SIG-M5 (cell line): ENCODE data around the gene TBX4.

Source experiments
- DNase-seq: peaks from one replicate; lab custom pipeline; 2025; lab: John Stamatoyannopoulos, UW

TBX4 gene

DNA sequence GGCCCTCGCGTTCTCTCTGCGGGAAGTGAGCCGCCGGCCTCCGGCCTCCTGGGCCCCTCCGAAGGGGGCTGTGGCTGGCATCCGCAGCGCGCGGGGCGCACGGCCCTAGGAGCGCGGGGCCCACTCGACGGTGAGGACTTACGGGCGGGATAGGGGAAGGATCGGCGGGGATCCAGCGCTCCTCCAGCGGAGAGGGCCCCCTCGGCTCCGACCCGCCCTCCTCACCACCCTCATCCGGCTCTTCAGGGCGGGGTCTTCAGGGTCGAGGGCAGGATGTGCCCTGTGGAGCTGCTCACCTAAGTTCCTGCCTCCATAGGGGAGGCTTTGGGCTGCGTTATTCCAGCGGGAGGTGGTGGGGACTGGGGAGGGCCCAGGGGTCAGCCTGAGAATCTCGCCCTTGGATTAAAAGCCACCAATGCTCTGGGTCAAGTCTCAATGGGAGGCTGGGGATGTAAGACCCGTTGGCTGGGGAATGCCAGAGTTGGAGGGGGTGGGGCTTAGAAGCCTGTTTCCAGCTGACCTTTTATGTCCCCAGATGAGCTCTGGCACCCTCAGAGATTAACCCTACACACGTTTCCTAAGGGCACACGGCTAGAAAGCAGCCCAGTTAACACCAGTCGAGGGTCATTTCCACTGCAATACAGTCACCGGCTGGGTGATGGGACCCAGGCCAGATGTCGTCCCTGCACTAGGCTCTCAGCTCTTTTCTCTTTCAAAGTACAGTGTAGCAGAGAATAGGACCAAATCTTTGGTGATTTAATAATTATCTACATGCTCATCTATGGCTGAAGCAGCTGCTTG lies 39.2 kb upstream of the TBX4 start:
- DNase-seq, result no peak

DNA sequence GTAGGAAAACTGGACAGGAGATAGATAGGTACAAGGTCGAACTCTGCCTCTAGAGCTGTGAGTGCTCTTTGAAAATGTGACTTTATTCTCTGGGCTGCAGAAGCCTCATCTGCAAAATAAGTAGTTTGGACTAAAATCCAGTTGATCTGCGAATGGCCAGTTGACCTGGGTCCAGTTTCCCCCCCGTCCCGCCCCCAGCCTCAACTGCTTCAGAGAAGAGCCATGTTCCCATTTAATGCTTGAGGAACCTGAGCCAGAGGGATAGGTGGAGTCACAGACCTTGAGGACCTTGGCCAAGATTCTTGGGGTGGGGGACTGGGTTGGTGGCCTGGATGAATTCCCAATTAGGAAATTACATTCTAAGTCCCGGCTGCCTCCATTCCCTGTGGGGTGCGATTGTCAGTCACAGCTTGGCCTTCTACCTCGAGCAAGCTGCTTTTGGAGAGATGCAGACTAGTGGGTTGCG lies 38.5 kb upstream of the TBX4 start:
- DNase-seq, result no peak

DNA sequence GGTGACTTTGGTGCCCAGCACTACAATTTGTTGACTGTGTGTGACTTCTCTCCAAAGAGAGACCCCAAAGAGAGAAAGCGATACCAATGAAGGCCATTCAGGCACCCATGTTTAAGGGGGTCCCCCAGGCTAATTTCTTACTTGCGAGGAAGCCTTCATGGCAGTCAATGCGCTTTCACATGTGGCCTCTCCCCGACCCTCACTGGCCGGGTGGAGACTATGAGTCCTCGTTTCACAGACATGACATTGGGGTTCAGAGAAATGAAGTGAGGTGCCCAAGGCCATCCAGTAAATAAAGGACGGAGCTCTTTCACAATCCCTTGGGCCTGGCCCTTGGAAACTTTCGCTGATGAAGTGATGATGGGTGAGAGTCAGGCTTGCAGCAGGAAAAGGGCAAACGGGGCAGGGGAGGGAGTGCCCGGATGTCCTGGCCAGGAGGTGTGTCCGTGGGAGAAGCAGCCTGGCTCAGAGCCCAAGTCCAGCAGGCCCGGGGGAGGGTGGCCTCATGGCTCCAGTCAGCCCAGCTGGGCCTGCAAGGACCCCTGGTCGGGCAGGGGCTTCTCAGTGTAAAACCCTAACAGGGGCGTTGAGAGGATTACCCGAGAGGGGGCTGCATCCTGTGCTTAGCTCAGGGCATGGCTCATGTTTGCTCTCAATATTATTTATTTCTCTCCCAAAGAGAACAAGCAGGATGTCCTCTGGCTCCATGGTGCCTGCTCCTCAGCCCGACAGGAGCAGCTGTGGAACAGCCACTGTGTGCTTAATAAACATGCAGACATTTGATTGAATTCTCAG lies 37.9 kb upstream of the TBX4 start:
- no peak for DNase-seq

DNA sequence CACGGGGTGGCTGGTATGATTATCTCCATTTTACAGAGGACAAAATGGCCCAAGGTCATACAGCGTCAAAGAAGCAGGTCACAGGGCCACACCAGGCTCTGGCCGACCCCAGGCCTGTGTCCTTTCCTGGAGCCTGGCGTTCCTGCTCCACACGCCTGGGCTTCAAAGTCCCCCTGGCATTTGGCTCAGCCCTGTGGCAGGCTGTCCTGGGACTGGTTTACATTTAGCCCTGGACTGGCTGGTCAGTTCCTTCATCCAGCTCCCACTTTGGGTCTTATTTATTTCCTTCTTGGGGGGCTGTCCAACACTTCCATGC lies 37.3 kb upstream of the TBX4 start:
- no peak for DNase-seq

DNA sequence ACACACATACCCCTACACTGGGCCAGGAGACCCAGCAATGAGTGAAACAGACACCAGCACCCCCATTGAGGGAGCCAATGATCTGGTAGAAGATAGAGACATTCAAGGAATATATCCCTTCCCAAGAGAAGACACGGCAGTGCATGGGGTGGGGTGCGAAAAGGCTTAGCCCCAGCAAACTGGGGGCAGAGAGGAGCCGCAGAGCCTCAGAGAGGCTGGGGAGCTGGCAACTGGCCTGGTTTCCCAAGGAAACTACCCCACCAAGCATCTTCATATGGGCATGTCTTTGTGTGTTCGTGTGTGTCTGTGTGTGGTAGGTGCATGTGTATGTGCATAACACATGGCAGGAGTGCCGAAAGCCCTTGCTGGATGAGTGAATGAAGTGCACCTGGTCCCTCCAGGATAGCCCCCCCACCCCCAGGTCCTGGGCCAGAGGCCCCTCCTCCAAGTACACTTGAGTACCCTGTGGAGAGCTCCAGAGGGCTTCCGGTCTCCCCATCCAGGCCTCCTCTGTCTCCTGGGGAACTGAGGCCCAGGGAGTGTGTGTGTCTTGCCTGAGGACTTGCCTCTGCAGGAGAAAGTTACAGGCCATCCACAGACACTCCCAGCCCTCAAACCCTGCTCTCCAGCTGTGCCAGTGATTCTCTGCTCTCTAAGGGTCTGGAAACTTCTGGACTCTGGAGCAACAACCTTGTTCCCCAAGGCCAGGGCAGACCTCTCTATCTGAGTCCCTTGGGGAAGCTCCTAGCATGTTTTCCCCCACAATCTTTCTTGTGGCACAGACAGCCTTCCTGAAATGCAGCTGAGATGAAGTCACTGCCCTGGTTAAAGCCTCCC lies 36.6 kb upstream of the TBX4 start:
- no peak for DNase-seq

DNA sequence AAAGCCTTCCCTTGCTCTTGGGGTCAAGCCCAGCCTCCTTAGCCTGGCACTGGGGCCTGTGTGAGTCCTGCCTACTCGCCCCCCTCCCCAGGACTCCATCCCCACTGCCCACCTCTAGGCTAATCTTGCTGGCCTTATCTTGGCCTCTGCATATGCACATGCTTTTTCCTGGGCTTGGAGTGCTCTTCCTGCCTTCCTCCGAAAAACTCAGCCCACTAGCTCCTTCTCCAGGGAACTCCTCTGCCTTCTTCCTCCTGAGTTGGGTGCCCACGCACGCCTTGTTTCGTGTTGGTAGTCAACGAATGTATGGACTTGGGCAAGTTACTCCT lies 36.0 kb upstream of the TBX4 start:
- no peak for DNase-seq

DNA sequence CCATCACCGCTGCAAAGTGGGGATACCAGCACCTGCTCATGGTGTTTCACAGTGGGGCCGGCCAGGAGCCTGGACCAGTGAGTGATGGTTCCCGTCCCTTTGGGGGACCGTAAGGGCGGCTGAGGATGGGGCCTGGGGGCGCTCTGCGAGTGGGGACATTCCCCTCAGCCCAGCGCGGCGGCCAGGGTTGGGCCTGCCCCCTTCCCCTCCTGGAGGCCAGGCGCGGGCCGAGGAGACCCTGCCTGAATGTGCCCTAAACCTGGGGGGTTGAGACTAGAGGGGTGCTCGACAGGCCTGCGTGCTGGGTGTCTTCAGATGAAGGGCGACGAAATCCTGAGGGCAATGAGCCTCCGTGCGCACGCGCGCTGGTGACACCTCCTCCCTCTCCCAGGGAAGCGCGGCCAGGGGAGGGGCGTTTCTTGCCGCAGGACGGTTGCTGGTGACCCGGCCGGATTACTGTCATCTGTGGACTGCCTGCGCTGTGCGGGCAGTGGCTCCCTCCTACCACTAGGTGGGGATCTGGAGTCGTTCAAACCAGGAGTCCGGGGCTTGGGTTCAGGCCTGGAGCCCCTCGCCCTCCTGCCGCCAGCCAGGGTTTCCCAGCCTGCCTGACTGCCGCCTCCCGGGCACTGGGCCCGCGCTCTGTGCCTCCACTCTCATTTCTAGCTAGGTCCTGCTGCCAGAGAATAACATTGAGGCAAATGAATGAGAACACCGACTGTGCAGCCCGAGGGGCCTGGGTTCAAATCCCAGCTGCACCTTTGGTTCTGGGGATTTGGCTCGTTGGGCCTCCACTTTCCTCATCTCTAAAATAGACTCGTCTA lies 35.5 kb upstream of the TBX4 start:
- DNase-seq, result no peak

DNA sequence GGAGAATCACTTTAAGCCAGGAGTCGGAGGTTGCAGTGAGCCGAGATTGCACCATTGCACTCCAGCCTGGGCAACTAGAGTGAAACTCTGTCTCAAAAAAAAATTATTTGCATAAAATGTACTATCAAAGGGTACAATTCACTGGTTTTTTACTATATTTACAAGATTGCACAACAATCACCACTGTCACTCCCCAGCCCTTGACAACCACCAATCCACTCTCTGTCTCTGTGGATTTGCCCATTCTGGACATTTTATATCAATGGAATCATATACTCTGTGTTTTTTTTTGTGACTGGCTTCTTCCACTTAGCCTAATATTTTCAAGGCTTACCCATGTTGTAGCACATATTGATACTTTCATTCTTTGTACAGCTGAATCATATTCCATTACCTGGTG lies 33.8 kb upstream of the TBX4 start:
- DNase-seq, result no peak

DNA sequence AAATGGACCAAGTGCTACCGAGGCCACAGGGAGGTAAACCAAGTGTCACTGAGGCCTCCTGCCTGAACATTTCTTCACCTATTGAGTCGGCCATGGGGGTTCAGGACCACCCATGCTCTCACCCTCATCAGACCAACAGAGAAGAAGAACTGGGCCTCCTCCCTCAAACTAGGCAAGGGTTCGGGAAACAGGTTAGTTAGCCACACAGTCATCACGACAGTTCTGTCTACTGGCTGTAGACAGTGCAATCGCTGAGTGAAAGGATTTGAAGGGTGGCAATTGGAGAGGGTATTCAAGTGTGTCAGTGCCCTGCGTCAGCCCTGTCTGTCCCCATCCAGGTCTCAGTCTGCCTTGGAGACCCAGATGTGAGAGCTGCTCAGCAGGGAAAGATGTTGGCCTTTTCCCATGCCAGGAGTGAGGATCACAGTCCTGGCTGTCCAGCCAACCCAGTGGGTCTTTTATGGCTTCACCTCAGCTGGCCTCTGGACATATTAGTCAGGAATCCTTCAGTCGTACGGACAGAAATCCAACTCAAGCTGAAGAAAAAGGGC lies 32.7 kb upstream of the TBX4 start:
- no peak for DNase-seq

DNA sequence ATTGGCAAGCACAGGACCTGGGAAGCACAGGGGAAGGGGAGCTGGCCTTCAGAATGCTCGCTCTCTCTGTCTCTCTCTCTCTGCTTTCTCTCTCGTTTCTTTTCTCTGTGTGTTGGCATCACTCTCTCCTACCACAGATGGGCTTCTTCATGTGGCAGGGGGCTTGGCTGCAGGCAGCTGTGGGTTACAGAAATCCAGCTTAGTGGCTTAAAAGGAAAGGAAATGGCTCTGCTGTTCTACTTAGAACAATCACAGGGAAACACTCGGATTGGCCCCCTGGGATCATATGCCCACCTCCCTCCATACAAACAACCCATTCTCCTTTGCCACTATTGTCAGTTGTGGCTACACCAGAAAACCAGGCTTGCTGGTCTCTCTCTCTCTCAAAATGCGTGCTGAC lies 32.2 kb upstream of the TBX4 start:
- no peak for DNase-seq

DNA sequence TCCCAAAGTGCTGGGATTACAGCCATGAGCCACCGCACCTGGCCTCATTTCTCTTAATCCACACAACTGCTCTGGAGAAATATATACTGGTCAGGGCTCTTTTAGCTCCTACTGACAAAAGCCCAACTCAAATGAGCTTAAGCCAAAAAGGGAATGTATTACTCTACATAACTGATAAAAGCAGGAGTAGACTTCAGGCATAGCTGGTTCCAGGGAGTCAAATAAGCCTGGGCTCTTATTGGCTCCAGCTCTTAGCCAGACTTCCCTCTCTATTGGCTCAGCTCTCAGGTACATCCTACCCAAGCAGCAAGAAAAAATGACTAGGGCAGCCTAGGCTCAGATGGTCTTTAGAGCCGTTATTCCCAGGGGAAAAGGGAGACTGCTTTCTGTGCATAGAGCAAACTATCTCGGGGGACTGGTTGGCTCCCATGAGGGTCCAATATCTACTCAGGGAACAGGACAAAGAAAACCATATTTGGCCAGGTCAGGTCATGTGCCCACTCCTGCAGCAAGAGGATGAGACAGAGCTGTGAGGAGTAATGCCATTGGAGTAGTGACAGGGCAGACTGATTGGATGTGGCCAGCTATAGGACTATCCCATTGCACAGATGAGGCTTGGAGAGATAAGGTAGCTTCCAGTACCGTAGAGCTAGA lies 31.4 kb upstream of the TBX4 start:
- no peak for DNase-seq

DNA sequence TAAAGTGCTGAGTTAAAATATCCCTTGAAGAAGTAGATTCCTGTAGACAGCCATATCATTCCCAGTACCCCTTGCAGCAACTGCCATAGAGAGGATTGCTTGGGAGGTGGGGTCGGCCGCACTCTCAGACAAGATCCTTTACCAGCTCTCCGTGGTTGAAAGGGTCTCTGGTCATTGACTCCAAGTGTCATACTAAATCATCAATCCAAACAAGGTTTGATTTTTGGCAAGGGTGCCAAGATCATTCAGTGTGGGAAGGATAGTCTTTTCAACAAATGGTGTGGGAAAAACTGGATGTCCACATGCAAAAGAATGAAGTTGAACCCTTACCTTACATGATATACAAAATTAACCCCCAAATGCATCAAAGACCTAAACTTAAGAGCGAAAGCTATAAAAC lies 30.8 kb upstream of the TBX4 start:
- DNase-seq, result no peak

DNA sequence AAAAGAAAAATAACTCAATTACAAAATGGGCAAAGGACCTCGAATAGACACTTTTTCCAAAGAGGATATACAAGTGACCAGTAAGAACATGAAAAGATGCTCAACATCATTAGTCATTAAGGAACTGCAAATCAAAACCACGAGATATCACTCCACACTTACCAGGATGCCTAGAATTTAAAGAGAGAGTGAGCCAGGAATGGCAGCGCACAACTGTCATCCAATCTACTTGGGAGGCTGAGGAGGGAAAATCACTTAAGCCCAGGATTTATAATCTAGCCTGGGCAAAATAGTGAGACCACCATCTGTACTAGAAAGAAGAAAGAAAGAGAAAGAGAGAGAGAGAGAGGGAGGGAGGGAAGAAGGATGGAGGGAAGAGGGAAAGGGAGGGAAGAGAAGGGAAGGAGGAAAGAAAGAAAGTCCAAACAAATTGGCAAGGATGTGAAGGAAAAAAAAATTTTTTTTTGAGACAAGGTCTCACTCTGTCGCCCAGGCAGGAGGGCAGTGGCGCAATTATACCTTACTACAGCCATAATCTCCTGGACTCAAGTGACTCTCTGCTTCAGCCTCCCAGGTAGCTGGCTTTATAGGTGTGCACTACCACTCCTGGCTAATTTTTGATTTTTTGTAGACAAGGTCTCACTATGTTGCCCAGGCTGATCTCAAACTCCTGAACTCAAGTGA lies 30.0 kb upstream of the TBX4 start:
- no peak for DNase-seq

DNA sequence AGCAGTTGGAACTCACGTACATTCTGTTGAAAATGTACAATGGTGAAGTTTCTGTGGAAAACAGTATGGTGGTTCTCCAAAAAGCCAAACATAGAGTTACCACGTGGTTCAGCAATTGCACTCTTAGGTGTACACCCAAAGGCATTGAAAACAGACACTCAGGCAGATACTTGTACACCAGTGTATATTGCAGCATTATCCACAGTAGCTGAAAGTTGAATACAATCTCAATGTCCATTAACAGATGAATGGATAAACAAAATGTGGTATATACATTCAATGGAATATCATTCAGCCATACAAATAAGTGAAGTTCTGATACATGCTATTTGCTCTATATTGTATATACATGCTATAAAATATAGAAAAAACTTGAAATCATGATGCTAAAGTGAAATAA lies 29.4 kb upstream of the TBX4 start:
- no peak for DNase-seq

DNA sequence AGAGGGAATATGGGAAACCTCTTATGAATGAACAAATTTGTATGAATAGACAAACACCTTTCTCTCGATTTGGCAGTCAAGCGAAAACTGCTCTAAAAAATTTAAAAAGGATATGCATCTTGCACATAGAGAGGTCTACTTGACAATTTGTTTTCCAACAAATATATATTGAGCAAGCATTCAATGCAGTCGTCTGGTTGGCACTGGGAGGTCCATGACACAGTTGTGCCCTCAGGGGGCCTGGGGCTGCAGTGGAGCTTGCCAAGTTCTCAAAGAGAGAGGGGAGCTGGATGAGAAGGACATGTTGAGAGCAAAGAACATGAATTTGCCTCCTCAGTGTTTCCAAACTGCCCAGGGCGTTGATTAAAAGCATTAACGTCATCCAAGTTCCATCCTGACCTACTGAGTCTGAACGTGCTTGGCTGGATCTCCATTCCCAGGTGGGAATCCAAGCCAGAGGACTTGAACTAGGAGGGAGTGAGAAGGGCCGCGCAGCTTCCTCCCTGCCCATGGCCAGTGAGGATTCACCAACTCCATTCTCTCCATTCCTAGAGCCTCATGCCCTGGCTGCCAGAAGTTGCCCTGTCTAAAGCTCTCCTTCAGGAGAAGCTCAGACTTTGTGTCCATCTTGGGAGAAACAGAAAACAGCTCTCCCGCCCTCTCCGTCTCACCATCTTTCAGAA lies 28.1 kb upstream of the TBX4 start:
- DNase-seq, result no peak

DNA sequence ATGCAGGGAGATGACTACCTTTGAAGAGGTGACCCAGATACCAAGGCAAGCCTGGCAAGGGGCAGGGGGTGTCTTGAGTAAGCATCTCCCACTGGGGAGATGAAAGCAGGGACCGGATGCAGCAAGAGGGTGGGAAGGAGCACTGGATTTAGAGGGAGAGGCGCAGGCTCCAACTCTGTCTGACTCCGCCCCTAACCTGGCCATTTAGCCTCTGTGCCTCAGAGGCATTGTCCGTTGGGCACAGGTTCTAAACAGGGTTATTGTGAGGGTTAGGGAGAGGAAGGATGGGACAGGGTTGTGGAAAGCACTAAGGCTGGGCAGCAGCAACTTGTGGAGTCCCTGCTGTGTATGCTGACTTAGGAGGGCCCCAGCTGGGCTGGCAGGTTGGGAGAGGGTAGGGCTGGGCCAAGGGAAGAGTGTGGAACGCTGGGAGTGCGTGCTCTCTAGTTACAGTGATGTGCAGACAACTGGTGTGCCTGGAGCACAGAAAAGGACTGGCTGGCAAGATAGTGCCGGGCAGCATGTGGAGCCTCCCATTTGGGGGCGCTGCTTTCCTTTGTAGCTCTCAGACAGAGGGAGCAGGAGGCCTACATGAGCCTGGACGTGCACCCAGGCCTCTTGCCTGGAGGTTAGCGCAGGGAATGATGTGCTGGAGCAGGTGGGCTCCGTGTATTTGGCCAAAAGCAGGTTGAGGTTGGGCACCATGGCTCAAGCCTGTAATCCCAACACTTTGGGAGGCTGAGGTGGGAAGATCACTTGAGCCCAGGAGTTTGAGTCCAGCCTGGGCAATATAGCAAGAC lies 26.3 kb upstream of the TBX4 start:
- DNase-seq, result no peak

DNA sequence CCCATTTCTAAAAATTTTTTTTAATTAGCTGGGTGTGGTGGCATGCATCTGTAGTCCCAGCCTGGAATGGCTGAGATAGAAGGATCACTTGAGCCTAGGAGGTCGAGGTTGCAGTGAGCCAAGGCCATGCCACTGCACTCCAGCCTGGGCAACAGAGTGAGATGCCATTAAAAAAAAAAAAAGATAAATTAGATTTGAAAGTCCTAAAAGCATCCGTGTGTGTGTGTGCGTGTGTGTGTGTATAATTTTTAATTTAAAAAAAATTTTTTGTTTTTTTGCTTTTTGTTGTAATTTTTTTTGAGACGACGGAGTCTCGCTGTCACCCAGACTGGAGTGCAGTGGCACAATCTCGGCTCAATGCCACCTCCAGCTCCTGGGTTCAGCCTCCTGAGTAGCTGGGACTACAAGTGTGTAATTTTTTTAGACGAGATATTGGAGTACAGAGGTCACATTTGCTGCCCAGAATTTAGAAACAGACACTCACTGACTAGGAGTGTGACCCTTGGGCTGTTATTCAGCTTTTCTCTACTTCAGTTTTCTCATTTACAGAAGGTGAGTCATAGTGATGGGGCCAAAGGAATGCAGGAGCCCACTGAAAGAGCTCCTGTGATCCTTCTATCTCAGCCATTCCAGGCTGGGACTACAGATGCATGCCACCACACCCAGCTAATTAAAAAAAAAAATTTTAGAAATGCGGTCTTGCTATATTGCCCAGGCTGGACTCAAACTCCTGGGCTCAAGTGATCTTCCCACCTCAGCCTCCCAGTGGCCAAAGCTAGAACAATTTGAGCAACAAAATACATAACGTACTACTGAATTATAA lies 25.5 kb upstream of the TBX4 start:
- no peak for DNase-seq

DNA sequence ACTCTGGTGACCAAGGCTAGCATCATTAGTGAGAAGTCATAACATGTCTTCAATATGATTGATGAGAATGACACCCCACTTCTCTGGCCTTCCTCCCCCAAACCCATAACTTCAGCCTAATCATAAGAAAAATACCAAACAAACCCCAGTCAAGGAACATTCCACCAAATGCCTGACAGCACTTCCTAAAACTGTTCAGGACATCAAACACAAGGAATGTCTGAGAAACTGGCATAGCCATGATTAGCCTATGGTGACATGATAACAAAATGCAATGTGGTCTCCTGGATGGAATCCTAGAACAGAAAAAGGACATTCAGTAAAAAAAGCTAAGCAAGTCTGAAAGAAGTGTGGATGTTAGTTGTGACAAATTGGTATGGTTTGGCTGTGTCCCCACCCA lies 24.7 kb upstream of the TBX4 start:
- DNase-seq, result no peak
